GM12878 (cell line): ENCODE measurements around the gene GDF15. TPM values are rescaled to one million over a fixed set of nuclear protein-coding genes. Genes with fewer than 3 reads are reported as not detected.
"Not testable (repeated sequence)": the region's sequence is repeated elsewhere in the genome, so short reads cannot be mapped to it uniquely, and the experiment has no call there.

Experiments used
- ATAC-seq: fragments of 200-7000 bp; cut with Tn5 transposase; 3 replicates; pipeline ENCODE4 v1.9.1; 2020; ENCODE audit warnings: mild to moderate bottlenecking, moderate library complexity
- BruUV-seq: library from RNA; stranded (reverse); fragments of 400-500 nt; replicated peaks from 2 replicates; lab custom pipeline; 2021; lab: Mats Ljungman, UMichigan
- CTCF ChIA-PET: fragments of 300-600 bp; sonication (Branson Sonifier 250); formaldehyde crosslinking; extraction: SDS; loops from one replicate; lab custom pipeline; 2021; ENCODE audit warnings: inconsistent platforms; lab: Yijun Ruan, JAX
- POLR2A ChIA-PET: fragments of 350-600 bp; formaldehyde crosslinking; extraction: SDS; loops from one replicate; lab custom pipeline; 2021; ENCODE audit warnings: inconsistent platforms; lab: Charles Lee
- RAD21 ChIA-PET: fragments of 300-600 bp; sonication (Branson Sonifier 250); formaldehyde crosslinking; loops from one replicate; lab custom pipeline; 2023; ENCODE audit warnings: antibody characterized with exemption; ENCODE audit not compliant: unreplicated experiment; lab: Charles Lee
- SMC1A ChIA-PET: fragments of 300-600 bp; sonication (Branson Sonifier 250); formaldehyde crosslinking; loops from one replicate; lab custom pipeline; 2023; ENCODE audit not compliant: unreplicated experiment, uncharacterized antibody; lab: Charles Lee
- DNase-seq: peaks from one replicate; pipeline ENCODE4 v3.0.0-alpha.2; 2011; ENCODE audit warnings: low read depth, low spot score
- FAIRE-seq: peaks from 3 replicates; lab custom pipeline; 2011; peaks lifted over from hg19 to GRCh38; lab: Jason Lieb, UNC
- H2AFZ ChIP-seq: 2 replicates; pipeline ENCODE4 v1.6.0; 2011; ENCODE audit warnings: low read depth, low read length, control low read depth; ENCODE audit not compliant: control insufficient read depth
- H3K27ac ChIP-seq: 2 replicates; pipeline ENCODE4 v1.5.1; 2011; ENCODE audit warnings: control low read depth; ENCODE audit not compliant: control insufficient read depth, insufficient read depth
- H3K27me3 ChIP-seq, 2 experiments: replicated peaks in 1 of 2; 2 replicates each; pipeline versions ENCODE4 v1.6.0 to v1.6.1; 2011; ENCODE audit warnings: low read length in 1 of 2; ENCODE audit not compliant: control insufficient read depth in 2 of 2, insufficient read depth in 2 of 2
- H3K36me3 ChIP-seq, 2 experiments: 2 replicates each; pipeline ENCODE4 v1.5.1; 2011; ENCODE audit warnings: low read length in 1 of 2; ENCODE audit not compliant: control insufficient read depth in 2 of 2, insufficient read depth in 2 of 2
- H3K4me1 ChIP-seq: 2 replicates; pipeline ENCODE4 v1.6.1; 2011; ENCODE audit warnings: mild to moderate bottlenecking, low read length, moderate library complexity, mixed read lengths; ENCODE audit not compliant: control insufficient read depth, insufficient read depth
- H3K4me2 ChIP-seq: 2 replicates; pipeline ENCODE4 v1.6.0; 2011; ENCODE audit warnings: control low read depth; ENCODE audit not compliant: control insufficient read depth, insufficient read depth
- H3K4me3 ChIP-seq: fragments of 200-600 bp; sonication (generic); 2 replicates; pipeline ENCODE4 v1.5.1; 2016
- H3K79me2 ChIP-seq: 2 replicates; pipeline ENCODE4 v1.6.0; 2011; ENCODE audit warnings: low read length; ENCODE audit not compliant: control insufficient read depth, insufficient read depth
- H3K9ac ChIP-seq: 2 replicates; pipeline ENCODE4 v1.8.0; 2011; ENCODE audit warnings: low read length, control low read depth, mixed read lengths; ENCODE audit not compliant: control insufficient read depth, insufficient read depth
- H3K9me3 ChIP-seq: replicated peaks from 3 replicates; pipeline ENCODE4 v1.5.1; 2011; ENCODE audit warnings: mild to moderate bottlenecking, low read length; ENCODE audit not compliant: control insufficient read depth, insufficient read depth
- H4K20me1 ChIP-seq: 2 replicates; pipeline ENCODE4 v1.6.0; 2011; ENCODE audit not compliant: control insufficient read depth, insufficient read depth
- IRF5 ChIP-seq: fragments of 450-650 bp; IDR thresholded peaks from 2 replicates; pipeline ENCODE4 v1.6.1; 2017; ENCODE audit warnings: borderline replicate concordance
- SKIL ChIP-seq: fragments of 450-650 bp; IDR thresholded peaks from 2 replicates; pipeline ENCODE4 v1.6.1; 2017; ENCODE audit warnings: mild to moderate bottlenecking, low read depth, inconsistent platforms; ENCODE audit not compliant: poor library complexity, severe bottlenecking
- YBX1 ChIP-seq: fragments of 450-650 bp; IDR thresholded peaks from 2 replicates; pipeline ENCODE4 v1.6.1; 2016; ENCODE audit warnings: antibody characterized with exemption
- ZZZ3 ChIP-seq: IDR thresholded peaks from 2 replicates; pipeline ENCODE4 v1.6.1; 2011; ENCODE audit warnings: low read depth; ENCODE audit not compliant: control insufficient read depth, insufficient read length
- WGBS: methylation state at CpG from one replicate; pipeline ENCODE4 v1.1.6; 2016; ENCODE audit warnings: low lambda C conversion rate; ENCODE audit not compliant: insufficient replicate concordance, insufficient coverage; ENCODE audit errors: missing lambda C conversion rate; 5-methylcytosine and 5-hydroxymethylcytosine counted together
- in situ Hi-C: fragments of 300-500 bp; cut with MboI; formaldehyde crosslinking; loops from 9 replicates; pipeline ENCODE4 v1.14.3; 2018; ENCODE audit warnings: mixed read lengths
- intact Hi-C: fragments of 100-400 bp; cut with micrococcal nuclease; formaldehyde crosslinking; loops from one replicate; pipeline ENCODE4 v1.14.2; 2022; ENCODE audit not compliant: unreplicated experiment
- polyA plus RNA-seq, 11 experiments: library from polyadenylated mRNA; depleted of rRNA in 4 of 11; unstranded in 6 of 11; stranded (reverse) in 5 of 11; fragments of >200 nt; fragmentation: Nextera tagmentation in 4 of 11; fragmentation: Illumina TruSeq in 1 of 11; extraction: Ambion mirVana in 4 of 11; extraction: Trizol in 1 of 11; gene quantifications; 1 replicate in 1 of 11; 2 replicates in 10 of 11; pipeline versions ENCODE4 v1.2.1 to v1.2.3, GENCODE V29; 2011 to 2016; ENCODE audit warnings: inconsistent platforms in 2 of 11, missing spikeins in 2 of 11, low read depth in 1 of 11
- total RNA-seq, 4 experiments: library from RNA; depleted of rRNA in 3 of 4; stranded (reverse); fragments of >200 nt in 3 of 4; fragmentation: Illumina TruSeq in 1 of 4; extraction: Trizol in 1 of 4; gene quantifications; 2 replicates each; pipeline versions ENCODE4 v1.2.1 to v1.2.3, GENCODE V29; 2013 to 2021
- TF ChIP-seq, protein P1 (sequence below): fragments of 450-650 bp; IDR thresholded peaks from 2 replicates; pipeline ENCODE4 v1.6.1; 2016; ENCODE audit warnings: mild to moderate bottlenecking

Gene GDF15
- total and polyA plus RNA-seq, 10 of the 15 experiments (the other 5 are each of a cell fraction or from before 2014, with no cell fraction given) = 0.11 to 3.6 (median 1.6) TPM; not detected in 1

DNA sequence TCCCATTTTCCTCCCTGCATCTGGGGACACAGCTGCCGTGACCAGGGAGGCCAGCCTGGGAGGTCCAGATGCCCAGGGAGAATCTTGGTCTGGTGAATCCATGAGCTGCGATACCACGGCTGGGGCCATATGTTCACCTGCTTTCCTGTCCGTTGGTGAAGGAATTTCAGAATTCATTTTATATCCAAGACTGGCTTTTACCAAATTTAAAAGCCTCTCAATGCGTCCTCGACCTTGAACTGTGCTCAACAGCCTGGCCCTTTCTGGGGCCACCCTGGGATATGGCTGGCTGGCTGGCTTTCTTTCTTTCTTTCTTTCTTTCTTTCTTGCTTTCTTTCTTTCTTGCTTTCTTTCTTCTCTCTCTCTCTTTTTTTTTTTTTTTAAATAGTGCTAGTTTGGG lies 22.2 kb upstream of the GDF15 start (continued):
- TF ChIP-seq, protein P1, sequence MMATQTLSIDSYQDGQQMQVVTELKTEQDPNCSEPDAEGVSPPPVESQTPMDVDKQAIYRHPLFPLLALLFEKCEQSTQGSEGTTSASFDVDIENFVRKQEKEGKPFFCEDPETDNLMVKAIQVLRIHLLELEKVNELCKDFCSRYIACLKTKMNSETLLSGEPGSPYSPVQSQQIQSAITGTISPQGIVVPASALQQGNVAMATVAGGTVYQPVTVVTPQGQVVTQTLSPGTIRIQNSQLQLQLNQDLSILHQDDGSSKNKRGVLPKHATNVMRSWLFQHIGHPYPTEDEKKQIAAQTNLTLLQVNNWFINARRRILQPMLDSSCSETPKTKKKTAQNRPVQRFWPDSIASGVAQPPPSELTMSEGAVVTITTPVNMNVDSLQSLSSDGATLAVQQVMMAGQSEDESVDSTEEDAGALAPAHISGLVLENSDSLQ = no peak
- TF ChIP-seq YBX1 = no peak
- no peak for TF ChIP-seq ZZZ3
- TF ChIP-seq SKIL = no peak
- TF ChIP-seq IRF5 = no peak

DNA sequence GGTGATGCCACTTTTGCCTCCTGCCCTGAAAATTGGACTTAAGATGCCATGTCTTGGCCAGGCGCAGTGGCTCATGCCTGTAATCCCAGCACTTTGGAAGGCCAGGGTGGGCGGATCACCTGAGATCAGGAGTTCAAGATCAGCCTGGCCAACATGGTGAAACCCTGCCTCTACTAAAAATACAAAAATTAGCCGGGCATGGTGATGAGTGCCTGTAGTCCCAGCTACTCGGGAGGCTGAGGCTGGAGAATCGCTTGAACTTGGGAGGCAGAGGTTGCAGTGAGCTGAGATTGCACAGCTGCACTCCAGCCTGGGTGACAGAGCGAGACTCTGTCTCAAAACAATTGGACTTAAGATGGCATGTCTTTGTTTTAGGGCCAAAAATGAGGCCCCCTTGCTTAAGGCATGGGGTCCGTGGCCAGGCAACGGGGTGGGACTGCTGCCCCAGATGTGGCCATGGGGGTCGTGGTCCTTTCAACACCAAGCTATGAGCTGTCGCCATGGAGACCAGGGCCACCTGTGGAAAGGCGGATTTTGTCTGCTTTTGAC lies 21.6 kb upstream of the GDF15 start:
- DNase-seq, in situ Hi-C loops, H3K9ac ChIP-seq, SMC1A ChIA-PET, H3K79me2 ChIP-seq, H4K20me1 ChIP-seq, BruUV-seq, H3K27ac ChIP-seq, H2AFZ ChIP-seq, ATAC-seq, H3K36me3 ChIP-seq, H3K4me2 ChIP-seq, H3K27me3 ChIP-seq, H3K9me3 ChIP-seq, intact Hi-C loops, CTCF ChIA-PET, FAIRE-seq, RAD21 ChIA-PET, H3K4me3 ChIP-seq: not testable (repeated sequence)
- 94% methylated on average over 11 of the region's 11 CpGs for WGBS
- POLR2A ChIA-PET = interaction anchor here (0.6 kb wide), 1 partner anchor 17 kb away, joined by 3 read pairs; no protein-coding TSS in a partner anchor
- H3K4me1 ChIP-seq = peaks cover 11% of the 10 kb centered on the region
